Measurements from ENCODE around the gene SLC16A12.

Gene SLC16A12

DNA sequence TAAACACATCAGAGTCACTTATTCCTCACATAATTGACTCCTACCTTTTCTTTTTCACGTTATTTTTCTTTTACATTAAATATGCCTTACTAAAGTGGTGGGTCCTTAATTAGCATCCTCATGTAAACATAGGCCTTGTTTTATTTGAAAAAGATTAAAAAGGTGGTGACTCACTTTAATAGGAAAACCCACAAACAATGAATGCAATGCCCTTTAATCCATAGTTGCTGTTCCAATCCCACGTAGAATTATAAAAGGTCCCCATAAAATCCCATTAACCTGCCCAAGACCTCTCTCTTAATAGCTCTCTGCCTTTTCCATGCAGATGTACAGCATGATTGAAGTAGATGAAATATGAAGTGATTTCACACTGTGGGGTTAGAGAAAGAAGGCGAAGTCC lies 32.2 kb downstream of the SLC16A12 start:
- Histone ChIP-seq H3K27me3 (peaks cover 2% of the 10 kb centered on the region; the same call in 1 of the 2 replicates), H3K4me1 (no peaks in the 10 kb centered on the region), H3K9me3 (no peaks in the 10 kb centered on the region), H3K4me3 (ENCODE audit: low read depth, low read length) (no peak overlapping the region), H3K36me3 (no peaks in the 10 kb centered on the region)
- TF ChIP-seq, protein P1, sequence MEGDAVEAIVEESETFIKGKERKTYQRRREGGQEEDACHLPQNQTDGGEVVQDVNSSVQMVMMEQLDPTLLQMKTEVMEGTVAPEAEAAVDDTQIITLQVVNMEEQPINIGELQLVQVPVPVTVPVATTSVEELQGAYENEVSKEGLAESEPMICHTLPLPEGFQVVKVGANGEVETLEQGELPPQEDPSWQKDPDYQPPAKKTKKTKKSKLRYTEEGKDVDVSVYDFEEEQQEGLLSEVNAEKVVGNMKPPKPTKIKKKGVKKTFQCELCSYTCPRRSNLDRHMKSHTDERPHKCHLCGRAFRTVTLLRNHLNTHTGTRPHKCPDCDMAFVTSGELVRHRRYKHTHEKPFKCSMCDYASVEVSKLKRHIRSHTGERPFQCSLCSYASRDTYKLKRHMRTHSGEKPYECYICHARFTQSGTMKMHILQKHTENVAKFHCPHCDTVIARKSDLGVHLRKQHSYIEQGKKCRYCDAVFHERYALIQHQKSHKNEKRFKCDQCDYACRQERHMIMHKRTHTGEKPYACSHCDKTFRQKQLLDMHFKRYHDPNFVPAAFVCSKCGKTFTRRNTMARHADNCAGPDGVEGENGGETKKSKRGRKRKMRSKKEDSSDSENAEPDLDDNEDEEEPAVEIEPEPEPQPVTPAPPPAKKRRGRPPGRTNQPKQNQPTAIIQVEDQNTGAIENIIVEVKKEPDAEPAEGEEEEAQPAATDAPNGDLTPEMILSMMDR (IDR thresholded peaks at IDR 0.05; ENCODE audit: low read depth, low read length): no peak
- no peak for DNase-seq

DNA sequence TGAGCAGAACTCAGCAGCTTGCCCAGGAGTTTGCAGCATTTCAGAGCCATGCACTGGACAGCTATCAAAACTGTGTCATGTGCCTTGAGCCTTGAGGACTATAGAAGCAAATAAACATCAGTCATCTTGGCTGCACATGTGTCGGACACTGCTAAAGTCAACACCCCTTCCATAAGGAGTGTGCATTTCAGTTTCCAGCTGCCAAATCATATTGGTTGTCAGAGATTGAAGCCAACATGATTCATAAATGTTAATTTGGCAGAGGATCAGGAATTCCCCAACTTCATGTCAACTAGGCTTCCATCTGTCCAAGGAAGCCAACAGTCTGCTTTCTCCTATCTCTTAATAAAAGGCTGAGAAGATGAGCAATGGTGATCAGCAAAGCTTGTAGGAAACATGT lies 32.8 kb downstream of the SLC16A12 start:
- H3K4me1 ChIP-seq: no peaks in the 10 kb centered on the region
- DNase-seq: no peak
- H3K4me3 ChIP-seq (ENCODE audit: low read depth, low read length): no peak overlapping the region
- H3K27me3 ChIP-seq: peaks cover 2% of the 10 kb centered on the region; the same call in 1 of the 2 replicates
- no peaks in the 10 kb centered on the region for H3K36me3 ChIP-seq
- TF ChIP-seq, protein P1 (IDR thresholded peaks at IDR 0.05; ENCODE audit: low read depth, low read length): no peak
- no peaks in the 10 kb centered on the region for H3K9me3 ChIP-seq

DNA sequence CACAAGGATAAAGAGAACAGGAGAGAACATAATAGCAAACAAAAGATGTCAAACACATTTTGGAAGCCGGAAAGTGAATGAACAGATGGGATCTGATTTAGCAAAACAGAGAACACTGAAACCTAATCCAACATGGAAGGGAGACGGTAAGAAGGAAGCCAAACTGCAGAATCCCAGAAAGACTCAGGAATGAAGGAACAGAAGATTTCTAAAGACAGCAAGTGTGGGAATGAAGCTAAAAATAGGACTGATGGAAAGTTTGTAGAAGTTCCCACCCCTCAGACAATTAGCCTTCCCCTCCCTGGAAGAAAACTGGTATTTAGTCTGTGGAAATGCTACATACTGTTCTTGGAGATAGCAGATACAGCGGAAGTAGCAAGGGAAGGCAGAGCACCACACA lies 40.8 kb downstream of the SLC16A12 start:
- H3K36me3 ChIP-seq: no peaks in the 10 kb centered on the region
- TF ChIP-seq, protein P1 (IDR thresholded peaks at IDR 0.05; ENCODE audit: low read depth, low read length): no peak
- H3K9me3 ChIP-seq: no peaks in the 10 kb centered on the region
- H3K4me3 ChIP-seq (ENCODE audit: low read depth, low read length): no peak overlapping the region
- no peak for DNase-seq
- no peaks in the 10 kb centered on the region for H3K4me1 ChIP-seq
- H3K27me3 ChIP-seq: 0 out of 2 replicates have a peak, but pooled peaks cover 5% of the 10 kb centered on the region

DNA sequence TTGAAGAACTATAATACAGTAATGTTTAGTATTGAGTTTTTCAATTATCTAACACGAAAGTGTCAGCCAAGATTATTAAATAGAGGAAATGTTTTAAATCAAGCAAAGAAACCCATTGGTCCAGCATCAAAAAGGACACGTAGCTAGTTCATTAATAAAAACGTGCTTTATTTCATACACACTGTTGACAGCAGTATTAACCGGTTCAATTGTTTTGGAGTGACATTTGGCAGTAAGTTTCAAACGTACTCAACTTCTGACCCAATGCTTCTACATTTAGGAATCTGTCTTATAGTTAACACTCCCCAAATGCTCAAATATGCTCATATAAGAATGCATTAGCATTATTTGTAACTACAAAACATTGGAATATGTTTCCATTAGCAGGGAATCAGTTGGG lies 41.3 kb downstream of the SLC16A12 start:
- Histone ChIP-seq H3K4me3 (ENCODE audit: low read depth, low read length) (no peak overlapping the region), H3K36me3 (no peaks in the 10 kb centered on the region), H3K27me3 (0 out of 2 replicates have a peak, but pooled peaks cover 5% of the 10 kb centered on the region), H3K4me1 (no peaks in the 10 kb centered on the region), H3K9me3 (no peaks in the 10 kb centered on the region)
- TF ChIP-seq, protein P1 (IDR thresholded peaks at IDR 0.05; ENCODE audit: low read depth, low read length): no peak
- DNase-seq: no peak

DNA sequence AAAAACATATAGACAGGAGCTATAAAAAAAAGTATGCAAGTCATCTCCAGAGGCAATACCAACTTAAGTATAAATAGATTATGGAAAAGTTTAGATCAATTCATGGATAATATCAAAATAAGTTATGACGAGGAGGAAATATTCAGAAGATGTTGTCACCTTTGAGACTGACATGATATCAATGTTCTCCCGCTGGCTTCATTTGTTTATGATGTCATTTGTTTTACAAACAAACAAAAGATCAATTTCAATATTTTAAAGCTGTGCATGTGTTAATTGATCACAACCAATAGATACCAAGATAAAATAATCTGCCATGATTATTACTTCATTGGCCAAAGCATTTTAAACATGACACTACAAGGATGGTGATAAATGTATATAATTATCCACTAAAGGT lies 43.5 kb downstream of the SLC16A12 start:
- Histone ChIP-seq H3K4me3 (ENCODE audit: low read depth, low read length) (no peak overlapping the region), H3K27me3 (0 out of 2 replicates have a peak, but pooled peaks cover 5% of the 10 kb centered on the region), H3K4me1 (no peaks in the 10 kb centered on the region), H3K9me3 (no peaks in the 10 kb centered on the region), H3K36me3 (no peaks in the 10 kb centered on the region)
- no peak for DNase-seq
- TF ChIP-seq, protein P1 (IDR thresholded peaks at IDR 0.05; ENCODE audit: low read depth, low read length): no peak

DNA sequence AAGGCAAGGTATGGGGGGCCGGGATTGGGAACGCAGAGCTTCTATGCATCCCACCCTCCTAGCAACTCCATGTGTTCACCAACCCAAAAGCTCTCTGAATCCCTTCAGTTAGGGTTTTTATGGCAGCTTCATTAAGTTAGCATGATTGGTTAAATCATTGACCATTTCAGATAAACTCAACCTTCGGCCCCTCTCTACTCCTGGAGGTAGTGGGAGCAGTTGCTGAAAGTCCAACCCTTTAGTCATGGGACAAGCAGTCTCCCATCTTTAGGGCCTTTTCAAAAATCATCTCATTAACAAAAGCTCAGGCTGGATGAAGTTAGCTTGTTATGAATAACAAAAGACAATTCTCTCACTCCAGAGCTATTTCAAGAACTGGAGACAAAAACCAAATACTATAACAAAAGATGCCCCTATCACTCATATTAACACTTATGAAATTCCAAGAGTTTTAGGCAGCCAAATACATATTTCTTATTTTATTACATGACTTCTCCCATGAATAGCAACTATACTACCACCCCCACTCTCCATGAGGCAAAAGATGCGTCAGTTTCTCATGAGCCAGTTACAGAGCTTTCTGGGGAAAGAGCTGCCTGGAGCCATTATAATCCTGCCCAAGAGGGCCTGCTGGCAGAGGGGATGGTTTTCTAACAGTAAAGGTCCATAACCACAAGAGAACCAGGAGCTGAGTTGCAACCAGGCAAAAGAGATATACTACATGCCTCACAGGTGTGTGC lies 44.6 kb downstream of the SLC16A12 start:
- Histone ChIP-seq H3K27me3 (0 out of 2 replicates have a peak, but pooled peaks cover 5% of the 10 kb centered on the region), H3K9me3 (no peaks in the 10 kb centered on the region), H3K36me3 (no peaks in the 10 kb centered on the region), H3K4me1 (no peaks in the 10 kb centered on the region), H3K4me3 (ENCODE audit: low read depth, low read length) (no peak overlapping the region)
- TF ChIP-seq, protein P1 (IDR thresholded peaks at IDR 0.05; ENCODE audit: low read depth, low read length): no peak
- DNase-seq: no peak
